GDM1 (cell line): ENCODE results near the gene RCHY1.
A peak's percentile ranks its signal among the peaks of the same experiment; 100 is the strongest.
"Not testable (repeated sequence)": the region's sequence is repeated elsewhere in the genome, so short reads cannot be mapped to it uniquely, and the experiment has no call there.

Experiments used
- DNase-seq: peaks from one replicate; lab custom pipeline; 2025; lab: John Stamatoyannopoulos, UW

RCHY1 gene

DNA sequence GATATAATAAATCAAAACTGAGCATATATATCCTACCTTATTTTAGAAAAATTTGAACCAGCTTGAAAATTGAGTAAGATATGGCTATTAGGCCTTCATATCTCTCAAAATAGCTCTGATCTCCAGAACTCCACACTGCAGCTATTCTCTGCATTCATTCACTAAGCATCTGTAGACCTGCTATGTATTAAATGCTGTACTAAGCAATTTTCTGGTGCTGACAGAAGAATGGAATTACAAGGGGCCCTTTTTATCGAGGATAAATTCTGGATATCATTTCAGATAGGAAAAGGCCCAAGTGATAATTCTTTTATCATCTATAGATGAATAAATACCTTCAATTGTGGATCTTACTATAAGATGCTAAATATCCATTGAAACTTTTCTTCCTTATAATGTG, 1.9 kb upstream of the RCHY1 start:
- DNase-seq, result no peak

DNA sequence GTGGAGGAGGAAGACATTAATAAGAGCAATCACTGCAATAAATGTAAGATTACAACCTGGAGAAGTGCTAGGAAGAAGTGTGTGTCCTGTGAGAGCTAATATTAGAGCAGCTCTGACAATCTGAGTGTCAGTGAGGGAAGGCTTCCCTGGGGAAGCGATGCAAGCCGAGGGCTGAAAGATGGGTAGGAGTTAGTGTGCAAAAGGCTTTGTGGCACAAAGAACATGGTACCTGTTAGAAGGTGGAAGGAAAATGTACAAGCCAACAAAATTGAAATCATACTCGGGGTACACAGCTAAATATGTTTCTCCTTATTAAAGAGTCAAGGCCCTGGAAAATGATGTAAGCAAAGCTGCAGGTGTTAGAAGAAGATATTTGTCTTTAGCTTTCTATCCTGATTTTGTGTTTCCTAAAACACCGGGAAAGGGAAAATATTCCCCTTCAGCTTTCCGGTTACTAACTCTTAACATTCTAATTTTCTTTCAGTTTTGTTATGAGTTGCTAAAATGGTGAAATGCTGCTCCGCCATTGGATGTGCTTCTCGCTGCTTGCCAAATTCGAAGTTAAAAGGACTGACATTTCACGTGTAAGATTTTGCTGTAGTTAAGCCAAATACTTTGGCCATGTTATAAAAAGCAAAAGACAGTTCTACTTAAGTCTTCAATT, 878 bp upstream of the RCHY1 start:
- DNase-seq, result no peak

DNA sequence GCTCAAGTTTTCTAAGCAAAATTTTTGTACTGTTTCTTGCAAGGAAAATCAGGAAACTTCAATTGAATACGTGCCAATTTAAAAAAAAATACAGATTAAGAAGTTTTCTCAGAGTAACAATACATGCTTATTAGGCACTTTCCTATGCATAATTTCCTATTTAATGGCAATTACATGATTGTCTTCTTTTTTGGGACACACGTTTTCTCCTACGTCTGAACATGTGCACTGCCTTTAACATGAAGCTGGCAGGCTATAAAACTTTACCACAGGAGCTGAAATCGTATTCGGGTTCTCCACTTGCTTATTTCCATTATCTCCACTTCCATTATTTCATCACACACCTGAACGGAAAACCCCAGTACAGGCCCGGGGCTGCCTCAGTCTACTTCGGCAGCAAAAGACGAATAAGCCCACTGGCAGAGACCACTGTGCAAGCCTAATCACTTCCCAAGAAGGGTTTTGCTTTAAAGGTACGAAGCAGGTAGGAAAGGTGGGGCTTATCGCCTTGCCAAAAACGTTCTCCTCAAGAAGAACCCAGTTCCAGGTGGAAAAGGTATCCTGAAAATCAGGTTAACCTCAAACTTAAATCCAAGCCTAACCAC, 575 bp downstream of the RCHY1 start:
- no peak for DNase-seq

DNA sequence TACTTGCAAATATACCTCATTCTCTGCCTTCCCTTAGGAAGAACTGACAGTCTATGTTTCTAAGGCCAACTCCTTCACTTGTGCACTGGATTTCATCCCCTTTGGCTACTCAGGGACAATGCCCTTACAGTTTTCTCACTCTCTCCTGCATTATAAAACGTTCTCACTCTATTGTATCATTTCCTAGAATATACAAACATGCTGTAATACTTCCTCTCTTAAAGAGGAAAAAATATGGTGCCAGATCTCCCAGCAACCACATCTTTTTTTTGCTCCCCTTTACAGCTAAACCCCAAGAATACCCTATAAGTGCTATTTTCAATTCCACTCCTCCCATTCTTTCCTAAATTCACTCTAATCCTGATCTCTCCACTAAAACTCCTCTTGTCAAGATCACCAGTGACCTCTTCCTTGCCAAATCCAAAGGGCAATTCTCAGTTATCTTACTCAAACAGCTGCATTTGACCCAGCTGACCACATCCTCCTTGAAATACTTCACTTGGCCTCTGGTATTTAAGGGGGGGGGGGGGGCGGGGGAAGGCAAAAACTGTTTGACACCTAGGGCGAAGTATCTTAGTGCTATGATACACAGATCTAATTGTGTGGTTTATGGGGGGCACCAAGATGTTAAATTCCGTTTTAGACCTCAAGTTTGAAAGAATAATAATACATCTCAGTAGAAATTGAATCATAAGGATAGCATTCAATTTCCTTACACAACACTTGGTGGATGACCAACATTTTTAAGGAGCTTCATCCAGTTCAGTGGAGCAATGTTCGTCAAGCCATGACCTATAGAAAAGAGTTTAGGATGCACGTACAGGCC, 1.6 kb downstream of the RCHY1 start:
- DNase-seq, result peak; percentile 56

DNA sequence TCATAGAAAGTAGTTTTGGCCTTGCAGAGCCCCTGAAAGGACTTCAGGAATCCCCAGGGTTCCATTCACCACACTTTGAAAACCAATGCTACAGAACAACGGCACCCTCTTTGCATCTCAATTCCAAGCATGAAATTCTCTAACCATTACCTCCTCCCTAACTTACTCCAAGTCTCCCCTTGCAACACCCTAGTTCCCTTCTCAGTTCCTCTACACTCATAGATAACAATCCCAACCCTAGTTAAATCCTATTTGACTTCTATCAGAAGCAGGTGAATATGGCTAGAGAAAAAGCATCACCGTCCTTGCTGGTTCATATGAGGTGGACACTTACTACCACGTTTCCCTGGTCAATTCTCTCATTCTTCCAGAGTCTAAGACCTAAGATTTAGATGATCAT, 2.4 kb downstream of the RCHY1 start:
- no peak for DNase-seq

DNA sequence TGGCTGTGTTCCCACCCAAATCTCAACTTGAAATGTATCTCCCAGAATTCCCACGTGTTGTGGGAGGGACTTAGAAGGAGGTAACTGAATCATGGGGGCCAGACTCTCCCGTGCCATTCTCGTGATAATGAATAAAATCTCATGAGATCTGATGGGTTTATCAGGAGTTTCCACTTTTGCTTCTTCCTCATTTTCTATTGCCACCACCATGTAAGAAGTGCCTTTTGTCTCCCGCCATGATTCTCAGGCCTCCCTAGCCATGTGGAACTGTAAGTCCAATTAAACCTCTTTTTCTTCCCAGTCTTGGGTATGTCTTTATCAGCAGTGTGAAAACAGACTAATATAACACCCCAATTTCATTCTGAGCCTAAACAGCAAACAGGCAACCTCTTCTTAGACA, 4.6 kb downstream of the RCHY1 start:
- DNase-seq, result not testable (repeated sequence)

DNA sequence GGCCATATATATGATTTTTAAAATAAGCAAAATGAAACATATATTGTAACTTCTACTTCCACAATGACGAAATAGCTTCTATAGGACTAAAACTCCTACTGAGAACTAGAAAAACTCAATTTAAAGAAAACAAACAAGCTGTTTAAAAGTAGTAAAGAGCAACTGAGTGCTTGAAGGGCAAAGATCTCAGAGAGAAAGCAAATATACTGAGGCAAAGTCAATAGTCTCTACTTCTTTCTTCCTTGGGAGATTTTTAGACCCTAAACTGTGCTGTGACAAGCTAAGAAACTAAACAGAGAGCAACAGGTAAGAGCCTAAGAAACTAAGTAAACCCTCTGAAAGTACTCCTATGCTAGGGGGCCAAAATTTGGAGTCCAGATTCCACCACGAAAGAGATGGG, 8.6 kb downstream of the RCHY1 start:
- no peak for DNase-seq

DNA sequence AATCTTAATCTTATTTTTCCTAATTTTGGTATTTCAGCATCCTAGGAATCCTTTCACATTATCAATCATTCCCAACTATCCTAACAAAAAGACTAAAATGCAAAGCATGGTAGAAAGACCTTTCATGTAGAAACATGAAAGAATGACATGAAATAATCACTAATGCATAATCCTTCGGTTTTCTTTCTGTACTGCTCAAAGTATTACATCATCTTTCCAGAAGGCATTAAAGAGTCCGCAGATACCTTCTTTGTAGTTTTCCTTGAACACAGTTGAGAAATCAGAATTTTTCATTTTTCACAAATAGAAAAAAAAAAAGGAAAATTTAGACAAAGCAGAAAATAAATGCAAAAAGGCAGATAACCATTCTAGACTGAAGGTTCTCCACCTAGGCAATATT, 11.5 kb downstream of the RCHY1 start:
- DNase-seq, result no peak

DNA sequence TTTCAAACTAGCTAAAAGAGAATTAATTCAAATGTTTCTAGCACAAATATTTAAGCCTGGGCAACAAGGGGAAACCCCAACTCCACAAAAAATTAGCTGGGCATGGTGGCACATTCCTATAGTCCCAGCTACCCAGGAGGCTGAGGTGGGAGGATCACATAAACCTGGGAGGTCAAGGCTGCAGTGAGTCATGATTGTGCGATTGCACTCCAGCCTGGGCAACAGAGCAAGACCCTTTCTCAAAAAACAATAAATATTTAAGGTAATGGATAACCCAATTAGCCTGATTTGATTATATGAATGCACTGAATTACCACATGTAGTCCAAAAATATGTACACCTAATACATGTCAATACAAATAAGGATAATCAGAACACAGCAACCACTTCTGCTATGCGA, 14.3 kb downstream of the RCHY1 start:
- no peak for DNase-seq

DNA sequence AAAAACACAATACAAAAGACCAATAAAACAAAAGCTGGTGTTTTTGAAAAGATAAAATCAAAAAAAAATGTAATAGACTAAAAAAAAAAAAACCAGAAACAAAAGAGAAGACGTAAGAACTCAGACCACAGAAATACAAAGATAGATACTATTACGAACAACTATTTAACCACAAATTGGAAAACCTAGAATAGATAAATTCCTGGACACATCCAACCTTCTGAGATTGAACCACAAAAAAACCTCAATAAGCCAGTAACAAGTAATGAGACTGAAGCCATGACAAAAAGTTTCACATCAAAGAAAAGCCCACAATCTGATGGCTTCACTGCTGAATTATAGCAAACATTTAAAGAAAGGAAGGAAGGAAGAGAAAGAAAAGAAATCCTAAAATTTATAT, 16.2 kb downstream of the RCHY1 start:
- DNase-seq, result no peak

DNA sequence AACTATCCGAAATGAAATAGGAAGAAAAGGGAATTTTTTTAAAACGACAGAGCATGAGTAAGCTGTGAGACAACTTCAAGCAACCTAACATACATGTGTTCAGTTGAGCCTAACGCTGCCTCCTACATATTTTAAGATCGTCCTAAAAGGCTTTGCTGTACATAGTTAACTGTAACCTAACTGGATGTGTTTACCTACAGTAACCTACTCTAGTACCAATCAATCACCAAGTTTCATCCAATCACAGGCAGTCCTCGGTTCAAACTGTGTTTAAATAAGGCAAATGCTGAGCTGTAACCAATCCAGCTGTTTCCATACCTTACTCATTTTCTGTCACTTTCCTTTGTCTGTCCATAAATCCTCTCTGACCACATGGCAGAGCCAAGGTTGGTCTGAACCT, 17.1 kb downstream of the RCHY1 start:
- DNase-seq, result no peak

DNA sequence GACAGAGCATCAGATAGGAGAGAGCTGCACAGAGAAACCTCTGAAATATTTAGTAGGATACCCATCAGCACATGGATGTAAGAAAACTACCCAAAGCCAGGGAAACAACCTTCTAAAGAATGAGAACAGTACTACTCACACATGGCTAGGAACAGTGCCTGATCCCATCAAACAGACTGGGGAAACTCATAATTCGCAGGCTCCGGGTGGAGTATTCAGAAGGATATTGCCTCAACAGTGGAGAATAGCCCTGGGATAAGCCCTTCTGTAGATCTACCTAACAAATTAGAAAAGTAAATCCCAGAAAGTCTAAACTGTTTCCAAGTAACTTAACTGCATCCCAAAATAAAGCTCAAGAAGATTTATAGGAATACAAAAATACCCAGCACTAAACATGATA, 17.8 kb downstream of the RCHY1 start:
- DNase-seq, result no peak

DNA sequence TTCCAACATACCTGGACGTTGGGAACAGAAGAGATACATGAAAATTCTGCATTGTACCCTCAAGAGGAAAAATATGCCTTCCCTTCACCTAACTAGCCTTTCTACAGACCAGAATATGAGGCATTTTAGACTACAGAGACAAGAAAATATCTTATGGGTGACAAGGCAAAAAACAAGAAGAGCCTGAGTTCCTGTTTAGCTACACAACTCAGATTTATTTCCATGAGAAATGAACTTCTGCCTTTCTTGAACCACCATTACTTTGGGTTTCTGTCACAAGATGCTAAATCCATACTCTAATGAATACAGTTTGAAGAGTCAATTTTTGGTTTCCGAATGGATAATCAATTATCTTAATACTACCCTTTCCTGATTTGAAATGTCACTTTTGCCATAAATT, 18.7 kb downstream of the RCHY1 start:
- DNase-seq, result no peak

DNA sequence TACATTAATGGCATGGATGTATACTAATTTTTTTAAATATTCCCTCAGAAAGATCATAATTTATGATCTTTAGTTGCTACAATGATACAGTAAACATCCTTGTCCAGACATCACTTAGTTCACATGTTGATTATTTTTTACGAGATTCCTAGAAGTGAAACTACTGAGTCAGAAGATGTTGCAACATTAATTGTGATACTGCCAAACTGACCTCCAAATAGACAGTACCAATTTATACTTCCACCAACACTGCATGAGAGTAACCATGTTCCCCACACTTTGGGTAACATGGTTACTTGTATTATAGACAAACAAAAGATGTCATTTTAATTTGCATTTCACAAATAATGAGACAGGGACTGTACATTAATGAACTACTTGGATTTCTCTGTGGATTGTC, 19.6 kb downstream of the RCHY1 start:
- DNase-seq, result no peak

DNA sequence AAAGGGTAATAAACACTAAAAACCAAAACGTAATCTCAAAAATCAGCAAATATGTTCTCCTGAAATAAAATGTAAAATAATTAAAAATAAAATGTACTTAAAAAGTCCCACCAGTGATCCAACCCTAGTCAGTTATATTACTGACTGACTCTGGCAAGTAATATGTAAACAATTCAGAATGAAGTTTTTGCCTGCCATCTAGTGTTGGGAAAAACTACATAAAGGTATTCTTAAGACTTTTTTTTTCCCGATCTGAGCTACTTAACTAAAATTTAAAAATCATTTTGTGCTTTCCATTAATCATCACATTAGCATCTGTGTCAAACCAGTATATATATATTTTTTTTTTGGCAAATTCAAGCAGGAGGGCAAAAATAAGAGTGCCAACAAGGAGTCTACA, 24.0 kb downstream of the RCHY1 start:
- DNase-seq, result no peak

DNA sequence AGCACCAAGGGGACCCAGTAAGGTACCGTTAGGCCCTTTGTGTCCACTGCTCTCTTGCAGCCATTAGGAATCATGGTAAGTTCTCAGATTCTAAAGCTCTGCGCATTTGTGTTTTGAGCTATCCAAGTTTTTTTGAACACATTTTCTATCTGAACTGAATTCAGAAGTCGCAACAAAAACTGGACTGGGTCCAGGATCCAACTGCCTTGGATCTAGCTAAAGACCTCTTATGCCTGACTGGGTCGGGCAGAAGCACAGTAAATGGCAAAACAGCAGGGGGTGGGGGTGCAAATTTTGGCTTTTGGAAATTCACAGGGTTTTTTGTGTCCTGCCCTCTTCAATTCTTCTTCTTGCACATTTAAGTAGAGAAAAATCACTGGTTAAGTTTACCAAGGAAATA, 30.0 kb downstream of the RCHY1 start:
- no peak for DNase-seq

DNA sequence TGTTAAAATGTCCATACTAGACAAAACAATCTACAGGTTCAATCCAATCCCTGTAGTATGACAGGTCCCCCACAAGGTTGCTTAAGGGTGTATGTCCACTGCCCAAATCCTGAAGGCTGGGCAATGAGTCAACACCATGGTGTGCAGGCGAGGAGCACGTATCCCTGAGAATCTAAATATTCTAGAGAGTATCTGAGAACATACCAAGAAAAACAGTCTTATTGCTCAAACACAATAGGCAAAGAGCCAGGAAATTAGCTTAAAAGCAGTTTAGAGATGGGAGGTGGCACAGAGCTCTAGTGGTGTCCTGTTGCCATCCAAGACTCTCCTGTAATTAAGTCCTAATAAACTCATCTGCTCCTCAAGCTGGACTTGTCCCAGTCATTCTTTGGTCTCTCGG, 37.0 kb downstream of the RCHY1 start:
- no peak for DNase-seq

DNA sequence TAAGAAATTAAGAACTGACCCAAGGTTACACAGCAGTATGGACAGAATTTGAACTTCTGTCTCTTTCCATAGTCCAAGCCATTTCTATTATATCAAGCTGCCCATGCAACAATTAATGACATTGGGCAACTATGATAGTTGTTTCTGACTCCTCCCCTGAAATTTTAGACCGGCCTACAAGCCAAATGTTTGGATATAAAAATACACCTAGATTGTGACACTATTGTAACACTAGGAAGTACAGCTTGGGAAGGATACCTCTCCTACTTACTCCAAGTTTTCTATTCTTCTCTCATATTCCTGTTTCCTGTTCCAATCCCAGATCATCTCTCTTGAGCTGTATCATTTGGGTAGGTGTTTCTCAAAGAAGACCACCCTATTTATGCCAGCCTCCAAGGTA, 43.5 kb downstream of the RCHY1 start:
- no peak for DNase-seq

DNA sequence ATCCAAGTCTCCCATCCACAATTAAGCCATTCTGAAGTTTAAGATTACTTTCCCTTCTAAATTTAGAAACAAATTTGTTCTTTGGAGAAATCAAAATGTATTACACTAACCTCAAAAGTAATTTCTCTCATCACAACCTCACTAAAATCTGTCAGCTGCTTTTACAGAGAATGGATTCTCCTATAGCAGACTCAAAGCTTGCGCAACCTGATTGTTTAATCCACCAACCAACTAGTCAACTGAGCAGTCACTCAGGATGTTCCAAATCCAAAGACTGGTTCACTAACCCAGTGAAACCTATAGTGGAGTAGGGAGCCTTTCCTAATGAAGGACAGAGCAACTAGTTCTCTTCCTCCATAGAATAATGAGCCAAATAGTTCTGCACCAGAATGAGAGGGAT, 44.3 kb downstream of the RCHY1 start:
- no peak for DNase-seq

DNA sequence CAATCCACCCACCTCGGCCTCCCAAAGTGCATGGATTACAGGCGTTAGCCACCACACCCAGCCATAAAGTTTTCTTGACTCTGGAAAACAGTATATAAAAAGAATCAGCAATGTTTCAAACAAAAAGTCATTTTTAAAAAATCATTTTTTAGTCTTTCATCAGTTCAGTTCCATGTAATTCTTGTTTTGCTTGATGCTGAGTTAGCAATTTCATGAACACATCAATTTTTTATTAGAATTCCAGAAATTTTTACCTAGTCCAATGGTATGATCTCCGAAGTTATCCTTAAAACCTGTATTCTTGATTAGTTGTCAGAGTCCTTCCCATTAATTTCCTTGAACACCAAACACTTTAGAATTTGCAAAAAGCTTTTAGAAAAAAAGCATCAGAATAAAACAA, 56.8 kb downstream of the RCHY1 start:
- no peak for DNase-seq

DNA sequence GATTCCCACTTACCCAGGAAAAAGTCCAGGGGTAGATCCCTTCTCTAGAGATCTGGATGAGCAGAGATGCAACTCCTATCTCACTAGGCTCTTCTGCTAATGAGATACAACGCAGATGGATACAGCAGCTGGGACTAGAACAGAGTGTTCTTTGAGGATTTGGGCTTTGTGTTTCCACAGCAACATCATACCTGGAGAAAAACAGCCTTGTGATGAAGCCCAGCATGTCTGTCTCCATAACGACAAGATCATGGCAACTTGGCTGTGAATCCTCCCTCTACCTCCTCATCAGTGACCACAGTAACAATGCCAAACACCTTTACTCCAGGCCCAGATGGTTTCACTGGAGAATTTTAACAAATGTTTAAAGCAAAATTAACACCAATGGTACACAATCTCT, 80.1 kb downstream of the RCHY1 start:
- DNase-seq, result no peak

DNA sequence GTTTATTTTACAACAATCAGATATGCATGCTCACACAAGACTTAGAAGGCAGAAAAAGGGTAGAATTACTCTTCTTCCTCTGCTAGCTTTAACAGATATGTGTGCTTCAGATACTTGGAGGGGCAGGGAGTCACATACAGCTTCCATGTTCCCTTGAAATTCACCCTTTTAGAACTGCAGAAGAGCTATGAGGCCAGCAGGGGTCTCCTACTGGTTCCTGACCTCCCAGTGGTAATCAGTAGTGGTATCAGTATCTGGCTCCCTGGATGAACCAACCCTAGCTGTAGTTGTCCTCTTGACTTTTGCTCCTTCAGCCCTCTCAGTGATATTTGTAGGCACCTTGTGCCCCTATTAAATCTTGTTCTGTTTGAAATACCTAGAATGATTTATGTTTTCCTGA, 81.5 kb downstream of the RCHY1 start:
- DNase-seq, result no peak

DNA sequence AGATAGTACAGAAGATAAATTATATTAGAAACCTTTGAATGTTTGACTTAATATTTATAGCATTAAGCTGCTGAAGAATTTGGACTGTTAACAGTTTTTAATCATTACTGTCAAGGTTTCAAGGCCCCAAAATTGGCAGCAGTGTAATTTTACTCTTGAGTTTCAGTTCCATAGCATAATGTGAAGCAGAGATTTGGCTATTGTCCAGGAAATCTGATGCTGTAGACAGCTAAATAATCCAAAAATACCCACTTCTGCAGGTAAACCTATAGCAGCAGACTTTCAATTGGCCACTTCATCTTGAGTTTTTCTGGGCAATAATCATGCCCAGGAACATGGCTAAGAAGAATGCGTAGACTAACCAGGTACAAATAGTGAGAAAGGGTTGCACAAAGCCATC, 85.0 kb downstream of the RCHY1 start:
- no peak for DNase-seq
